ENCODE results near the gene APOH. TPM values are rescaled to one million over a fixed set of nuclear protein-coding genes. Genes with fewer than 3 reads are reported as not detected.

The APOH gene
- total RNA-seq, 6 experiments from 2014 or later = not detected

DNA sequence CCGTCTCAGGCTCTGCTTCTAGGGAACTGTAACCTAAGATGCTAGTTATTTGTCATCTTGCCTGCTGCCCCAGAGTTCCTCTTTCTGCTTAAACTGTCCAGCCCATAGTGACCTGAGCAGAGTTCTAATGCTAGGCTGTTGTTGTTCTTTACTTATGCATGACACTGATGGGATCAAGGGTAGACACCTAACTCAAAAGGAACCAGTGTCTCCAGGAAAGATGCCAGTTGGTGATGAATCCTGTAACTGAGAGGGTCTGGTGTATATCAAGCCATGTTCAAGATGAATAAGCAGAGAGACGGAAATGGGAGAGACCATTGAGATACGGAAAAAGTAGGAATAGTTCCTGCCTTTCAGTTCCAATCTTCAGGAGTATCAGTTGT is 13.7 kb downstream of the APOH start:
- Mint-ChIP-seq H3K36me3 (ENCODE audit: low read depth) (no peaks in the 10 kb centered on the region), H3K27ac (no peak overlapping the region), H3K4me1 (ENCODE audit: low read depth) (no peaks in the 10 kb centered on the region), H3K4me3 (no peak overlapping the region), H3K9me3 (no peaks in the 10 kb centered on the region), H3K27me3 (ENCODE audit: insufficient read depth) (peaks cover 44% of the 10 kb centered on the region)
- TF ChIP-seq, protein P1, sequence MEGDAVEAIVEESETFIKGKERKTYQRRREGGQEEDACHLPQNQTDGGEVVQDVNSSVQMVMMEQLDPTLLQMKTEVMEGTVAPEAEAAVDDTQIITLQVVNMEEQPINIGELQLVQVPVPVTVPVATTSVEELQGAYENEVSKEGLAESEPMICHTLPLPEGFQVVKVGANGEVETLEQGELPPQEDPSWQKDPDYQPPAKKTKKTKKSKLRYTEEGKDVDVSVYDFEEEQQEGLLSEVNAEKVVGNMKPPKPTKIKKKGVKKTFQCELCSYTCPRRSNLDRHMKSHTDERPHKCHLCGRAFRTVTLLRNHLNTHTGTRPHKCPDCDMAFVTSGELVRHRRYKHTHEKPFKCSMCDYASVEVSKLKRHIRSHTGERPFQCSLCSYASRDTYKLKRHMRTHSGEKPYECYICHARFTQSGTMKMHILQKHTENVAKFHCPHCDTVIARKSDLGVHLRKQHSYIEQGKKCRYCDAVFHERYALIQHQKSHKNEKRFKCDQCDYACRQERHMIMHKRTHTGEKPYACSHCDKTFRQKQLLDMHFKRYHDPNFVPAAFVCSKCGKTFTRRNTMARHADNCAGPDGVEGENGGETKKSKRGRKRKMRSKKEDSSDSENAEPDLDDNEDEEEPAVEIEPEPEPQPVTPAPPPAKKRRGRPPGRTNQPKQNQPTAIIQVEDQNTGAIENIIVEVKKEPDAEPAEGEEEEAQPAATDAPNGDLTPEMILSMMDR (IDR thresholded peaks at IDR 0.05) = no peak
- DNase-seq = no peak

DNA sequence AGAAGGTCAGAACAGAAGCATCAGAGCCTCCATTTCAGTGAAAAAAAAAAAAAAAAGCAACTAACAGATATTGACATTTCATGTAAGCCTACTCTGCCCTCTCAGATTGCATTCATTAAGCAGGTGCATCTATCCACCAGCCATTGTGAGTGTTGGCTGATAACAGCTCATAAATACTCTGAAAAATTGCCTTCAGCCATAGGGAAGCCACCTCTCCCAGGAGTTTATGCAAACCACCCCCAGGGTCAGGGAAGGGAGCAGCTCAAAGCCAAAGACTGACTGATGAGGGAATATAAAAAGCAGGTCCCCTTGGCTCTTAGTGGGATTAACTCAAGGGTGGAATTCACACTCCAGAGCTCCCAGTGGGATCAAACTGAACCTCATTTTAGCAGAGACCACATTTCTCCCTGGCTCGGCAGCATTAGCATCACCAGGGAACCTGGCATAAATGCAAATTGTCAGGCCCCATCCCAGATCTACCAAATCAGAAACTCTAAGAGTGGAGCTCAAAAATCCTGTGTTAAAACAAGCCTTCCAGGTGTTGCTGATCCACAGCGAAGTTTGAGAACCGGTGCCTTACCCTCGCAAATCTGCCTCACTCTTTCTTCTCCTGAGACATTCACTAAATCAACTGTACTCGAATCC is 14.2 kb downstream of the APOH start:
- Mint-ChIP-seq H3K4me1 (ENCODE audit: low read depth) (no peaks in the 10 kb centered on the region), H3K4me3 (no peak overlapping the region), H3K27me3 (ENCODE audit: insufficient read depth) (peaks cover 43% of the 10 kb centered on the region), H3K36me3 (ENCODE audit: low read depth) (no peaks in the 10 kb centered on the region), H3K9me3 (no peaks in the 10 kb centered on the region), H3K27ac (no peak overlapping the region)
- TF ChIP-seq, protein P1 (IDR thresholded peaks at IDR 0.05) = no peak
- DNase-seq = no peak

DNA sequence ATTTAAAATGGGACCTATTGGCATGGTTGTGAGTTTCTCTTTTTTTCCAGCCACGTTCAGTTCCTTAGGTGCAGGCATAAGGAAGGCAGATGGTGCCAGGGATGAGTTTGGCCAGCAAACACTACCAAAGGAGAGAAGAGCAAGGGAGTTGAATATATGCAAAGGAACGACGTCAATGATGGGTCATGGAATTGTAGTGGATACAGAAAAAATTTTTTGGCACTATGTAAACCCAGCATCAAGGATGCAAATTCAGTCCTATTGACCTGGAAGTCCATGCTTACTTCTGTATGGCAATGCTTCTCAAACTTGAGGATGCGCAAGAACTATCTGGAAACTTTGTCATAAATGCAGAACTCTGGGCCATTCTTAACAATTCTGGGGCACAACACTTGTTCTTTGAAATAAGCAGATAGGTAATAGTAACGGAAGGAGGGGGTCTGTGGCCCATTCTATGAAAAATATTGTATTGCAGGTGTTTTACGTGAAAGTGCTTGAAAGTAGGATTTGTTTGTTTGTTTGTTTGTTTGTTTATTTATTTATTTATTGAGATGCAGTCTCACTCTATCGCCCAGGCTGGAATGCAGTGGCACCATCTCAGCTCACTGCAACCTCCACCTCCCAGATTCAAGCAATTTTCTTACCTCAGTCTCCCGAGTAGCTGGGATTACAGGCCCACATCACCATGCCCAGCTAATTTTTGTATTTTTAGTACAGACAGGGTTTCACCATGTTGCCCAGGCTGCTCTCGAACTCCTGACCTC is 18.0 kb downstream of the APOH start:
- H3K27ac Mint-ChIP-seq = no peak overlapping the region
- no peaks in the 10 kb centered on the region for H3K4me1 Mint-ChIP-seq (ENCODE audit: low read depth)
- no peak overlapping the region for H3K4me3 Mint-ChIP-seq
- no peak for DNase-seq
- H3K36me3 Mint-ChIP-seq (ENCODE audit: low read depth) = peaks cover 6% of the 10 kb centered on the region; the same call in 1 of the 2 replicates
- TF ChIP-seq, protein P1 (IDR thresholded peaks at IDR 0.05) = no peak
- H3K9me3 Mint-ChIP-seq = peaks cover 10% of the 10 kb centered on the region; the same call in 1 of the 2 replicates
- peaks cover 36% of the 10 kb centered on the region for H3K27me3 Mint-ChIP-seq (ENCODE audit: insufficient read depth)

DNA sequence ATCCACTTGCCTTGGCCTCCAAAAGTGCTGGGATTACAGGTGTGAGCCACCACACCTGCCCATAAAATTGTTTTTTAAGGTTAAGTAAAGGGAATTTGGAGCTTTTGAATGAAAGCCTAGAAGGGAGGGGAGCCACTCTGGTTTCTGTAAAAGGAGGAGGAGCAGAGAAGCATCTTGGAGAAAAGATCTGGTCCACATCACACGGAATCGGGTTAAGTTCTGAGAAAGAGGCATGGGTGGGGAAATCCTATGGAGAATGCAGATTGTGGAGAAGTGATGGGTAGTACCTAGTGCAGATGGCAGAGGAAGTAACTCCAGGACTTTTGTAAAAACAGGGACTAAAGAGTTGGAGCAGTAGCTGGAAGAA is 19.0 kb downstream of the APOH start:
- no peak overlapping the region for H3K4me3 Mint-ChIP-seq
- TF ChIP-seq, protein P1 (IDR thresholded peaks at IDR 0.05) = no peak
- H3K4me1 Mint-ChIP-seq (ENCODE audit: low read depth) = no peaks in the 10 kb centered on the region
- peaks cover 10% of the 10 kb centered on the region; the same call in 1 of the 2 replicates for H3K9me3 Mint-ChIP-seq
- peaks cover 6% of the 10 kb centered on the region; the same call in 1 of the 2 replicates for H3K36me3 Mint-ChIP-seq (ENCODE audit: low read depth)
- DNase-seq = no peak
- H3K27ac Mint-ChIP-seq = no peak overlapping the region
- H3K27me3 Mint-ChIP-seq (ENCODE audit: insufficient read depth) = peaks cover 27% of the 10 kb centered on the region

DNA sequence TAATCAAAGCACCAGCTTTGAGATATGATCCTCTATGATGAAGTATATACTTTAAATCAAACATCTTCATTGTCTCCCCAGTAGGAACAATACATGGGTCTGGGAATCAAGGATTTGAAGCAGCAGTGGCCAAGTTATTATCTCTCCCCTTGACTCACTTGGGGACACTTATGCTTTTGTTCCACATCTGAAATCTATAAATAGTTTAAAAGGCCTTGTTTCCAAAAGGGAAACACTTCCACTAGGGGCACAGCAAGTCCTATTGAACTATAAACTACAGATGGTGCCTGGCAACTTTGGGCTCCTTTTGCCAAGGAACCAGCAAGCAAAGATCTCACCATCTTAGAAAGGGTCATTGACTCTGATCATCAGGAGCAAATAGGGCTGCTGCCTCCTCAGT is 21.3 kb downstream of the APOH start:
- Mint-ChIP-seq H3K9me3 (peaks cover 10% of the 10 kb centered on the region; the same call in 1 of the 2 replicates), H3K27me3 (ENCODE audit: insufficient read depth) (peaks cover 16% of the 10 kb centered on the region), H3K4me1 (ENCODE audit: low read depth) (no peaks in the 10 kb centered on the region), H3K36me3 (ENCODE audit: low read depth) (peaks cover 6% of the 10 kb centered on the region; the same call in 1 of the 2 replicates), H3K4me3 (no peak overlapping the region), H3K27ac (no peak overlapping the region)
- DNase-seq = no peak
- TF ChIP-seq, protein P1 (IDR thresholded peaks at IDR 0.05) = 0 out of 2 replicates have a peak, but pooled peaks have one; percentile 10
